Fibroblast of lung (primary cell): ENCODE results near the gene YIPF3. TPM values are rescaled to one million over a fixed set of nuclear protein-coding genes. Genes with fewer than 3 reads are reported as not detected.

Experiments
- DNase-seq, 2 donors: peaks; one replicate each; pipeline versions ENCODE4 v3.0.0 to v3.0.0-alpha.2; 2010; ENCODE audit warnings: low read depth in 2 of 2
- H2AFZ ChIP-seq: 2 replicates; pipeline ENCODE4 v1.5.1; 2012; ENCODE audit warnings: low read length, control low read depth, inconsistent platforms
- H3K27ac ChIP-seq: 2 replicates; pipeline ENCODE4 v1.5.1; 2011; ENCODE audit warnings: low read length, control low read depth; ENCODE audit not compliant: insufficient read depth
- H3K27me3 ChIP-seq: 2 replicates; pipeline ENCODE4 v1.5.1; 2011; ENCODE audit warnings: mild to moderate bottlenecking, low read length; ENCODE audit not compliant: control insufficient read depth, insufficient read depth
- H3K36me3 ChIP-seq: 2 replicates; pipeline ENCODE4 v1.5.1; 2011; ENCODE audit warnings: low read length; ENCODE audit not compliant: control insufficient read depth, insufficient read depth
- H3K4me1 ChIP-seq: 2 replicates; pipeline ENCODE4 v1.5.1; 2011; ENCODE audit warnings: low read length; ENCODE audit not compliant: control insufficient read depth, insufficient read depth; ENCODE audit errors: extremely low read depth
- H3K4me2 ChIP-seq: 2 replicates; pipeline ENCODE4 v1.5.1; 2011; ENCODE audit warnings: low read length, control low read depth; ENCODE audit not compliant: insufficient read depth; ENCODE audit errors: extremely low read depth
- H3K4me3 ChIP-seq, 4 experiments: fragments of 200-600 bp in 1 of 4; sonication (generic) in 1 of 4; replicated peaks in 1 of 4; 2 replicates each; pipeline ENCODE4 v1.5.1; 2011 to 2016; ENCODE audit warnings: low read length in 4 of 4, low read depth in 3 of 4, mild to moderate bottlenecking in 3 of 4, control low read depth in 2 of 4, inconsistent platforms in 1 of 4, mixed read lengths in 1 of 4; ENCODE audit not compliant: insufficient read depth in 1 of 4; ENCODE audit errors: control extremely low read depth in 1 of 4
- H3K79me2 ChIP-seq: 2 replicates; pipeline ENCODE4 v1.5.1; 2012; ENCODE audit warnings: mild to moderate bottlenecking, low read length, inconsistent platforms; ENCODE audit not compliant: control insufficient read depth, insufficient read depth
- H3K9ac ChIP-seq: 2 replicates; pipeline ENCODE4 v1.5.1; 2011; ENCODE audit warnings: mild to moderate bottlenecking, low read length, control low read depth; ENCODE audit not compliant: insufficient read depth
- H3K9me3 ChIP-seq: 2 replicates; pipeline ENCODE4 v1.5.1; 2012; ENCODE audit warnings: low read depth, low read length; ENCODE audit not compliant: control insufficient read depth, insufficient read depth
- H4K20me1 ChIP-seq: 2 replicates; pipeline ENCODE4 v1.5.1; 2011; ENCODE audit warnings: low read length; ENCODE audit not compliant: control insufficient read depth, insufficient read depth; ENCODE audit errors: extremely low read depth
- EZH2 ChIP-seq: IDR thresholded peaks from 2 replicates; pipeline ENCODE4 v1.5.1; 2012; ENCODE audit warnings: low read length, control low read depth, mild to moderate bottlenecking; ENCODE audit errors: missing control alignments
- polyA plus RNA-seq, 2 donors: library from polyadenylated mRNA; depleted of rRNA in 1 of 2; stranded (reverse) in 1 of 2; unstranded in 1 of 2; fragments of >200 nt; gene quantifications; 2 replicates each; pipeline ENCODE4 v1.2.1, GENCODE V29; 2011 to 2012; ENCODE audit warnings: missing spikeins in 1 of 2
- total RNA-seq: library from RNA; depleted of rRNA; stranded (reverse); fragments of >200 nt; gene quantifications from 2 replicates; pipeline ENCODE4 v1.2.1, GENCODE V29; 2014
- TF ChIP-seq, protein P1 (sequence below), 2 donors: IDR thresholded peaks in 1 of 2; conservative IDR thresholded peaks in 1 of 2; 1 replicate in 1 of 2; 2 replicates in 1 of 2; pipeline ENCODE4 v1.5.1; 2011 to 2012; ENCODE audit warnings: low read length in 2 of 2, control low read depth in 1 of 2, inconsistent platforms in 1 of 2, low read depth in 1 of 2, mild to moderate bottlenecking in 1 of 2

YIPF3 gene
- total and polyA plus RNA-seq, 2 donors (not counting 1 experiment from before 2014, with no cell fraction given): 106 to 173 TPM

DNA sequence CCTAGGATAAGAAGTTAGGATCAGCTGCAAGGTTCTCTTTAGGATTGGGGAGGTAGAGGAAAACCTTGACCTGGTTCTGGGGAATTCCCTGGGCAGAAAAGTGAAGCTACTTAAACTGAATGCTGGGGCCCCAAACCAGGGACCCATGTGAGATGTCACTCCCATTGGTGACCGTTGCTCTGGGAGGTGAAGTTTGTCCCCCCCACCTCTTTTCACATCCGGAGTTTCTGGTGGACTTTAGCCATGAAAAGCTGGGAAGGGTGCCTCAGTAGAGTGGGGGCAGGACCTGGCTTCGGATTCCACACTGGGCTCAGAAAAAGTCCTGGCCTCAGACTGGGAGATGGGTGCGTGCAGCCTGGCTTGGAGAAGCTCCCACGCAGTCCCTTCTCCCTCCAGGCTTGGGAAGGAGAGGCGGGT lies 26.2 kb downstream of the YIPF3 start:
- Histone ChIP-seq H3K4me3 (no peak overlapping the region), H3K4me2 (no peak overlapping the region), H3K27me3 (no peaks in the 10 kb centered on the region), H2AFZ (no peak overlapping the region), H3K9me3 (no peaks in the 10 kb centered on the region), H3K79me2 (peaks cover 12% of the 10 kb centered on the region), H3K9ac (no peak overlapping the region), H3K36me3 (no peaks in the 10 kb centered on the region), H4K20me1 (no peaks in the 10 kb centered on the region), H3K27ac (no peak overlapping the region), H3K4me1 (peaks cover 15% of the 10 kb centered on the region)
- no peak for TF ChIP-seq EZH2
- TF ChIP-seq, protein P1, sequence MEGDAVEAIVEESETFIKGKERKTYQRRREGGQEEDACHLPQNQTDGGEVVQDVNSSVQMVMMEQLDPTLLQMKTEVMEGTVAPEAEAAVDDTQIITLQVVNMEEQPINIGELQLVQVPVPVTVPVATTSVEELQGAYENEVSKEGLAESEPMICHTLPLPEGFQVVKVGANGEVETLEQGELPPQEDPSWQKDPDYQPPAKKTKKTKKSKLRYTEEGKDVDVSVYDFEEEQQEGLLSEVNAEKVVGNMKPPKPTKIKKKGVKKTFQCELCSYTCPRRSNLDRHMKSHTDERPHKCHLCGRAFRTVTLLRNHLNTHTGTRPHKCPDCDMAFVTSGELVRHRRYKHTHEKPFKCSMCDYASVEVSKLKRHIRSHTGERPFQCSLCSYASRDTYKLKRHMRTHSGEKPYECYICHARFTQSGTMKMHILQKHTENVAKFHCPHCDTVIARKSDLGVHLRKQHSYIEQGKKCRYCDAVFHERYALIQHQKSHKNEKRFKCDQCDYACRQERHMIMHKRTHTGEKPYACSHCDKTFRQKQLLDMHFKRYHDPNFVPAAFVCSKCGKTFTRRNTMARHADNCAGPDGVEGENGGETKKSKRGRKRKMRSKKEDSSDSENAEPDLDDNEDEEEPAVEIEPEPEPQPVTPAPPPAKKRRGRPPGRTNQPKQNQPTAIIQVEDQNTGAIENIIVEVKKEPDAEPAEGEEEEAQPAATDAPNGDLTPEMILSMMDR (conservative IDR thresholded peaks at IDR 0.05 in 1 of 2, IDR thresholded peaks at IDR 0.05 in 1 of 2; ENCODE audit: low read depth in 1 of 2, low read length in 2 of 2): no peak
- no peak for DNase-seq

DNA sequence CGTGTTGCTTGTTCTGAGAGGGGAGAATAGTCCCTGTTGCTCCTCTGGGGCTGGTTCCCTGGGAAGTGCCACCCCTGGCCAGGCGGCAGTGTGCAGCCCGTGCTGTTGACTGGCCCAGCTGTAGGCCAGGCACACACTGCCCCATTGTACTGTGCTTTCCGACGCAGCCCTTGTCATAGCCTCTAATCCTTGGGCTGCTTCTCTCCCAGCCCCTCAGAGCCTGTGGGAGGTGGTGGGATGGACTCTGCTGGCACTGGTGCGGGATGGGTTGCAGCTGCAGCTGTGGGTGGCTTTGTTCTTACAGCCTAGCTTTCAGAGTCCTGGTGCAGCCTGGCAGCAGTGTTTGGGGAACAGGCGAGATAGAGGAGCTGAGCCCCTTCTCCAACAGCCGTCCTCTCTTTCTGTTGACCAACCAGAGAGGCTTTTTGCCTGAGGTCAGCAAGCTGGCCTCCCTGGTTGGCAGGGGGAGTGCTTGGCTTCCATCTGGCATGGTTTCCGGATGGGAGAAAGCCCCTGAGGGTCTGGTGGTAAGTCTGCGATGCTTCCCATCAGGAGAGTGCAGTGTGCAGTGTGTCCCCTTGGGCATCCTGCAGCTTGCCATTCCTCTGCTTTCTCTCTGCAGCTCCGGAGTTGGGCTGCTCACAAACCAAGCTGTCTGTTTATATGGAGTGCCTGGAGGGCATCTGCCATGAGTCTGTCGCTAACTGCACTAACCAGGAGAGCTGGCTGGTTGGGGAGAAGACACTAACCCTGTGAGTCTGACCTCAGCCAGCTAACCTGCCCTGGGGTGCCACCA lies 27.3 kb downstream of the YIPF3 start:
- Histone ChIP-seq H3K36me3 (no peaks in the 10 kb centered on the region), H3K9me3 (no peaks in the 10 kb centered on the region), H3K4me1 (peaks cover 13% of the 10 kb centered on the region), H3K4me3 (no peak overlapping the region), H4K20me1 (no peaks in the 10 kb centered on the region), H3K9ac (no peak overlapping the region), H3K4me2 (no peak overlapping the region), H3K79me2 (peaks cover 12% of the 10 kb centered on the region), H2AFZ (no peak overlapping the region), H3K27me3 (no peaks in the 10 kb centered on the region), H3K27ac (no peak overlapping the region)
- DNase-seq: no peak
- TF ChIP-seq, protein P1 (conservative IDR thresholded peaks at IDR 0.05 in 1 of 2, IDR thresholded peaks at IDR 0.05 in 1 of 2; ENCODE audit: low read depth in 1 of 2, low read length in 2 of 2): no peak
- TF ChIP-seq EZH2: no peak

DNA sequence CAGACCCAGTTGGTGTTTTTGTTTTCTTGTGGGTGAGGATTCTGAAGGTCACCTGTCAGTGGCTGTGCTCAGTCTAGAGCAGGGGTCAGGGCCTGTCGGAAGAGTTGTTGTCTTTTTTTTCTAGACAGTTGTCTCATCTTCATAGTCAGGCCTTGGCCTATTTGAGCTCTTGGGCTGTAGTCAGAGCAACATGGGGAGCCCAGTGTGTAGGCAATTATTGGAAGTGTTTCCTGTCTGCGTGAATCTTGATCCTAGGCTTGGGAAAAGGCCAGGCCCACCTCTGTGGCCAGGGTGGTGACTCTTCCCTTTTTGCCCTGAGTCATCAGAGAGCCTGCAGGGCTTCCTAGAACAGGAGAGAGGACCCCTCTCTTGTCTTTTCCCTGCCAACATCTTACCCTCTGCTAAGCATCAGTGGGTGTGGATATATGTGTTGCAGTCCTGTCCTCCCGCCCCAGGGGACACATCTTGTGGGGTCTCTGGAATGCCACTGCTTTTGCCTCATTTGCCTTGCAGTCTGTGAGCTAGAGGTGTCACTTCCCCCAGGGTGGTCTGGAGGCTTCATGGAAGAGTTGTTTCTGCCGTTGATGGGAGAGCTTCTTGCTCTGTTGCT lies 28.0 kb downstream of the YIPF3 start:
- Histone ChIP-seq H3K79me2 (peaks cover 12% of the 10 kb centered on the region), H3K4me3 (no peak overlapping the region), H3K4me1 (peaks cover 13% of the 10 kb centered on the region), H2AFZ (no peak overlapping the region), H3K36me3 (no peaks in the 10 kb centered on the region), H3K4me2 (peak overlapping the region; percentile 32), H3K9ac (no peak overlapping the region), H3K27ac (no peak overlapping the region), H4K20me1 (no peaks in the 10 kb centered on the region), H3K9me3 (no peaks in the 10 kb centered on the region), H3K27me3 (no peaks in the 10 kb centered on the region)
- DNase-seq: peak in 1 of 2 donors; percentile 19
- no peak for TF ChIP-seq EZH2
- TF ChIP-seq, protein P1 (conservative IDR thresholded peaks at IDR 0.05 in 1 of 2, IDR thresholded peaks at IDR 0.05 in 1 of 2; ENCODE audit: low read depth in 1 of 2, low read length in 2 of 2): no peak
